ENCODE results near the gene NR1H2. TPM values are rescaled to one million over a fixed set of nuclear protein-coding genes. Genes with fewer than 3 reads are reported as not detected.

Gene NR1H2
- total RNA-seq, 1 donor, result 71.2 TPM

- no peak overlapping the region for H3K4me3 ChIP-seq (ENCODE audit: low read depth, low read length)
- no peak for TF ChIP-seq CTCF (IDR thresholded peaks at IDR 0.05; ENCODE audit: insufficient read depth, low read depth, low read length)
- DNase-seq (ENCODE audit: low read depth), result no peak
These were observed 4.3 kb upstream of the NR1H2 start for GRCh38 chr19:50371914-50372475.

GRCh38 chr19:50377051-50377461 lies 799 bp downstream of the NR1H2 start:
- no peak for TF ChIP-seq CTCF (IDR thresholded peaks at IDR 0.05; ENCODE audit: insufficient read depth, low read depth, low read length)
- peak overlapping the region; percentile 33 for H3K4me3 ChIP-seq (ENCODE audit: low read depth, low read length)
- no peak for DNase-seq (ENCODE audit: low read depth)

- no peak for TF ChIP-seq CTCF (IDR thresholded peaks at IDR 0.05; ENCODE audit: insufficient read depth, low read depth, low read length)
- no peak for DNase-seq (ENCODE audit: low read depth)
- no peak overlapping the region for H3K4me3 ChIP-seq (ENCODE audit: low read depth, low read length)
These were observed 1.3 kb downstream of the NR1H2 start for GRCh38 chr19:50377517-50377916.

GRCh38 chr19:50378169-50378862 lies 2.1 kb downstream of the NR1H2 start:
- DNase-seq (ENCODE audit: low read depth), result no peak
- TF ChIP-seq CTCF (IDR thresholded peaks at IDR 0.05; ENCODE audit: insufficient read depth, low read depth, low read length), result no peak
- no peak overlapping the region for H3K4me3 ChIP-seq (ENCODE audit: low read depth, low read length)

- no peak overlapping the region for H3K4me3 ChIP-seq (ENCODE audit: low read depth, low read length)
- no peak for TF ChIP-seq CTCF (IDR thresholded peaks at IDR 0.05; ENCODE audit: insufficient read depth, low read depth, low read length)
- no peak for DNase-seq (ENCODE audit: low read depth)
These were observed 2.6 kb downstream of the NR1H2 start for GRCh38 chr19:50378863-50379236.

GRCh38 chr19:50379602-50380001 lies 3.3 kb downstream of the NR1H2 start:
- no peak overlapping the region for H3K4me3 ChIP-seq (ENCODE audit: low read depth, low read length)
- no peak for DNase-seq (ENCODE audit: low read depth)
- TF ChIP-seq CTCF (IDR thresholded peaks at IDR 0.05; ENCODE audit: insufficient read depth, low read depth, low read length), result no peak

- no peak for DNase-seq (ENCODE audit: low read depth)
- TF ChIP-seq CTCF (IDR thresholded peaks at IDR 0.05; ENCODE audit: insufficient read depth, low read depth, low read length), result no peak
- H3K4me3 ChIP-seq (ENCODE audit: low read depth, low read length), result no peak overlapping the region
These were observed 3.9 kb downstream of the NR1H2 start for GRCh38 chr19:50380137-50380536.
